HG03103 (cell line): ENCODE measurements around the gene MYOM3.
"Not testable (repeated sequence)": the region's sequence is repeated elsewhere in the genome, so short reads cannot be mapped to it uniquely, and the experiment has no call there.

Source experiments
- ATAC-seq: cut with Tn5 transposase; IDR thresholded peaks from one replicate; pipeline ENCODE4 v1.9.1; 2021; ENCODE audit warnings: low read depth; ENCODE audit not compliant: unreplicated experiment

MYOM3 gene

DNA sequence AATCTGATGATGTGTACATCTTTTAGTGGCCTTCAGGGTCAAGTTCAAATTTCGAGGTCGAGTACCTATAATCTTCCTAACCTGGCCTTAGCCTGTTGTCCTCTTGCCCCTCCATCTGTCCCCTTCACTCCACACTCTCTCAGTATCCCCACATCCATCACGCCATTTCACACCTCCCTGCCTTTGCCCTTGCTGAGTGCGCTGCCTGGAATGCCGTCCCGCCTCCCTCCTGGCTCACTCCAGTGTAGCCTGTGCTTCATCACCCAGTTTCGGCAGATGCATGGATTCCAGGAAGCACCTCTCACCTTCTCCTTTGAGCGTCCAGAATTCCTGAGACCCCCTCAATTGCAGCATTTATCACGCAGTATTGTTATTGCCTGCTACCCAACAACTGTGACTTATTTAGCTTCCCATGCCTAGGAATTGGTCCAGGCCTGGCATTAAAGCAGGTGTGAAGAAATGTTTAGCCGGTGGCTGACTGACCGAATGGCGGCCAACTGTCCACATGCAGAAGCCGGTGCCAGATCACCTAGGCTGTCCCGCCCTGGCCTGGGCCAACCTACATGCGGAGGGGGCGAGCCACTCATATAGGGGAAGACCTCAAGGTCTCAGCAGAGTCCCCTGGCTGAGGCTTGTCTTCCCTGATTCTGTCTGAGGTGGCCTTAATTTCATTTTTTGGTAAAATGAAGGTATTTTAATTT is 34.5 kb downstream of the MYOM3 start:
- ATAC-seq, result no peak

DNA sequence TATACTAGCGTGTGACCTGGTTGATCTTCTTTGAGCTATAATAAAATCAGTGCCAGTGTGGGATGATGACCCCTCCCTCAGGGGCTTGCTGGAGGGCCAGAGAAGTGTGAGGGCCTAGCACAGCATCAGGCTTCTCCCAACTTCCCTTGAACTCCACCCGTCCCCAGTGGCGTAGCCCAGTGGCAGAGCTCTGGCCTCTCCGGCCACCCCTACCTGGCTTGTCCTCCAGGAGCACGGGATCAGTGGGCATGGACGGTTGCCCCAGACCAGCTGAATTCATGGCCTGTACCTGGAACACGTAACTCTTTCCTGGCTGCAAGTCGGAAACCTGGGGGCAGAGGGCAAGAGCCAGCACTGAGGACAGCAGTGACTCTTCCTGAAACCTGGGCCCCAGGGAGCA is 36.0 kb downstream of the MYOM3 start:
- no peak for ATAC-seq

DNA sequence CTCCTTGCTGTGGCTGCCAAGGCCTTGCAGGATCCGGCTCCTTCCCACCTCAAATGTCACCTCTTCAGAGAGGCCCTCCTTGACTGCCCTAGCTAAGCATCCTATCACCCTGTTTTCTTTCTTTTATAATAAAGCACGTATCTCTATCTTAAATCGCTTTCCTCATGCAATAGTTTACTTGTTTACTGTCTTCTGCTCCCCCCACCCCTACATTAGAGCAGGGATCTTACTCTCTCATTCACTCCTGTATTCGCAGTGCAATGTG is 36.4 kb downstream of the MYOM3 start:
- ATAC-seq, result no peak

DNA sequence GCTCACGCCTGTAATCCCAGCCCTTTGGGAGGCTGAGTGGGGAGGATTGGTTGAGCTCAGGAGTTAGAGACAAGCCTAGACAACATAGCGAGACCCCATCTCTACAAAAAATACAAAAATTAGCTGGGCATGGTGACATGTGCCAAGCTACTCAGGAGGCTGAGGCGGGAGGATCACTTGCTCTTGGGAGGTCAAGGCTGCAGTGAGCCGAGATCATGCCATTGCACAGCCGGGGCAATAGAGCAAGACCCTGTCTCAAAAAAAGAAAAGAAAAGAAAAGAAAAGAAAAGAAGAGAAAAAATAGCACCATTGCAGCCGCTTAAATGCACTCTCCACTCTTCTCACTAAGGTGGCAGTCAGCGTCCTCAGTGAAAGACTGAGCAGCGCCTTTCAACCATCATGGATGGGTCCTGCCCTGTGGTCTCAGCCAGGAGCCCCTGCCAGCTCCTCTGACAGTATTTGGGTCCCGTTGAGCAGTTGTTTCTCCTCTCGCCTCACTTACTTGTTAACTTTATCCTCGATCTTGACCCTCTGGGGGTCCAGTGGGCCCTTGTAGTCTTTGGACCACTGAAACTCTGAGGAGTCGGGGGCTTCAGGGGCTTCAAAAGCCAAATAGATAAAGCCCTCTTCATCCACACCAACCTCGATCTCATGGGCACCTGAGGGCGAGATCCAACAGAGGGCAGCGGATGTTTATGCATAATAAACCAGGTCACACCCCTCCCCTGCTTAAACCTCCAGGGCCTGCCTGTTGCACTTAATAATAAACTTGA is 36.9 kb downstream of the MYOM3 start:
- ATAC-seq, result no peak

DNA sequence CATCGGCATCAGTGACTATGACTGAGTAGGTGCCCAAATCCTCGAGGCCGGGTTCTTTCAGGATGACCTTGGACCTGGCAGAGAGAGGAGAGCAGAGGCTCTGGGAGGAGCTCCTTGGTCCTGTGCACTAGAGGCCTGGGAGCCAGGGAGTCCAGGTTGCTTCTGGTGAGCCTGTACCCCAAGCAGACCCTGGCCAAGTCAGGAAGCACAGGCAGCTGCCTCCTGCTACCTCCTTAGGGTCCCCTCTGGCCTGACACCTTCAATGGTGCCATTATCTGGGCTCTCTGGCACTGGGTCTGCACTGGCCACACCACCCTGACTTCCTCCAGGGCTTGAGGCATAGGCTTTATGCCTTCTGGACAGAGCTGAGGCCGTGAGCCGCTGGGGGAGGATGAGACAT is 37.7 kb downstream of the MYOM3 start:
- no peak for ATAC-seq

DNA sequence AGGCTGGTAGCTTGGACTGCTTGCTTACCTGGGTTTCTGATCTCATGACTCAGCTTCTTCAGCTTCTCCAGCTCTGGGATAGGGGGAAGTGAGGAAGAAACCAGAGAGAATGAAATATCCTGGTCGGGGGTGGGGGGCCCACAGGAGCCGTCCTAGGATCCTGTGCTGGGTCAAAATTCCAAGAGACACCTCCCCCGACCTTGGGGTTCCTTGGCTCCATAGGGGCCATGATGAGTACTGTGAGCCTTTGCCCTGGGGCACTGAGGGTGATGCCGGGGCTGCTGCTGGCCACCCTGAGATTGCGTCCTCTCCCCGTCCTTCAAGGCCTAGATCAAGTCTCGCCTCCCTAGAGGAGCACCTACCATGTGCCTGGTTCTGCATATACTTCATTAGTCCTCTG is 40.0 kb downstream of the MYOM3 start:
- ATAC-seq, result no peak

DNA sequence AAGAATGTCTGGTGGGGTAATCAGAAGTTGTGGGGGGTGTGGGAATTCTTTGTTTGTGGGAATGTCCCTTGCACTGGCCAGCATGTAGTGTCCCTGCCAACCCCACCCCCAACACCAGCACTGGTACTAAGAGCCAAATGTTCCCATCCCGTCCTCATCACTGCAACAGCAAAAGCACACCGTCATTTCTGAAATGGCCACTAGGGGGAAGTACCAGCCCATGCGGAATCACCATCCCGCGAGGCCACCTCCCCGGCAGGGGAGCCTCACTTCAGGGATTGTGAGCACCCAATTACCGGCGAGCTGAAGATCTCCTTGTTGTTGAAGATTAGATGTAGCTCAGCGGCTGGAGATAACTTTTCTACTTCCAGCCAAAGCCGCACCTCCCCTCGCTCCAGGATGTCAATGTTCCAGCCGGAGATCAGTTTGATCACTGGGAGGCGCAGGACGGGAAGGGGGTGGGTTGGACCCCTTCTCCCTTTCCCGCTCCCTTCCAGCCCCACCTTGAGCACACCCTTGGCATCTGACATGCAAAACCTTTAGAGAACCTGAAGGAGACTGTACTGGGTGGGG is 41.0 kb downstream of the MYOM3 start:
- ATAC-seq, result no peak

DNA sequence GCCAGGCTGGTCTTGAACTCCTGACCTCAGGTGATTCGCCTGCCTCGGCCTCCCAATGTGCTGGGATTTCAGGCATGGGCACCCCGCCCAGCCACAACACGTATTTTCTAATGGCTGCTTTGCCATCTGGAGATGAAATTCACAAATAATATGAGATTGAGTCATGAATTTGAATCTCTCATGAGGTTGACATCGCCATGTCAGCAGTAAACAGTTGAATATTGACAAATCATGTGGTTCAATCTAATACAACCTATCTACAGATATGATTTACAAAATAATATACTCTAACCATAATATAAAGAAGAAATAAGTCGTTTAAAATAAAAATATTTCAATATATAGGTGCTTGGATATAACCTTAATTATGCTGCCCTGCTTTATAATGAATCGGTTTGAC is 42.1 kb downstream of the MYOM3 start:
- ATAC-seq, result no peak

DNA sequence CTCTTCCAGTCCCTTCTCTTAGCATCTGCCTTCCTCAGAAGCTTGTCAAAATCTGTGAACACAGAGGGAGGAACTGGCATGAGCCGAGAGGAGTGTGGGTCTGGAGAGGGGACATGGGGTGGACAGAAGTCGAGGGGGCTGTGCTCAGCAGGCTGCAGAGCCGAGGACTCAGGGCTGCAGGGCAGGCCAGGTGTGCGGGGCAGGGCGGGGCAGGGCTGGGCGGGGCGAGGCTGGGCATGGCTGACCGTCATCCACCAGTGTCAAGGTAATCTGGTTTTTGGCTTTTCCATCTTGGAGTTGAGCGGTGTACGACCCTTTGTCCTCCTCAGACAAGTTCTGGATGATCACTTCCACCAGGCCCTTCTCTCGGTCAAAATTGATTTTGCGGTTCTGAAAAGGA is 44.0 kb downstream of the MYOM3 start:
- ATAC-seq, result no peak

DNA sequence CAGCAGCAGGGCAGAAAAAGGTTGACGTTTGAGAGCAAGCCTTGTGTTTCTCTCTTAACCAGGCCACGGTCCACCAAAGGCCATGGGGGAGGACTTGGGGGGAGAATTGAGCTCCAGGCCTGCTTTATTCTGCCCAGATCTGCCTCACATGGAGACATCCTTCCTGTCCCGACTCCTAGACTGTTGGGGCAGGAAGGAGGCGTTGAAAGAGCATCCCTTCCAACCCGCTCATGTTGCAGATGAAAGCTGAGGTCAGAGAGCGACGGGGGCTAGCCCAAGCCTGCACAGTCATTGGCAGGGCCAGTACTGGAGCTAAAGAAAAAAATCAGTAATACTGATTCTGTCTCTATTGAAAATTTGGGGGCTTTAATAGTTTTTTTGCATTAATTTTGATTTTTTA is 46.6 kb downstream of the MYOM3 start:
- no peak for ATAC-seq

DNA sequence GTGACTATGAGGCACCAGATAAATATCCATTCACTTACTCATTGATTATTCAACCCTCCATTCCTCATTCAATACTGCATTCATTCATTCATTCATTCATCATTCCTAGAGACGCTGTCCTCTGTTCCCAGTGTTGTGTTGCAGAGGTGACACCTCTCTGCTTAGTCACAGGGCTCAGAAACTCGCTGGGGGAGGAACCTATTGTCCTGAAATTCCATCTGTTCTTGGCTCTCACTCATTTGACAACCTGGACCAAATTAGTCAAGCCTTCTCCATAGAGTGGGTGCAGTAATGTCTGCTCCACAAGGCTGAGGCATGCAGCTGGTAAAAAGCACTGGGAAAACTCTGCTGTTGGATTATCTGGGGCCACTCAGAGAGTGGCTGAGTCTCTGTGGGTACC is 49.7 kb downstream of the MYOM3 start:
- ATAC-seq, result no peak

DNA sequence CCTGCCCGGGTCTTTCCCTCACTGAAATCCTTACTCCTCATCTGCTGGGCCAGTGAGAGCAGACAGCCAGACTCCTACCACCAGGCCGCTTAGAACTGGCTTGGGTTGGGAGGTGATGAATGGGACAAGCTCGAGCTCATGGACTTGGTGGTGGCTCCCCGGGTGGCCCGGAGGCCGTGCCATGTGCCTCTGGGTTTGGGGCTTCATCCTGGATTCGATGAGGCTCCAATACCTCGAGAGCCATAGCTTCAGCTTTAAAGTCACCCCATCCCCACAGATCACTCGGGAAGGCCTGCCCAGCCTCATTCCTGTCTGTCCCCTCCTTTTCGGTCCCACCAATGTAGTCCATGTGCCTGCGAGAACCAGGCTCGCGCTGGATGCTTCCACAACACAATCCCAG is 51.5 kb downstream of the MYOM3 start:
- ATAC-seq, result no peak

DNA sequence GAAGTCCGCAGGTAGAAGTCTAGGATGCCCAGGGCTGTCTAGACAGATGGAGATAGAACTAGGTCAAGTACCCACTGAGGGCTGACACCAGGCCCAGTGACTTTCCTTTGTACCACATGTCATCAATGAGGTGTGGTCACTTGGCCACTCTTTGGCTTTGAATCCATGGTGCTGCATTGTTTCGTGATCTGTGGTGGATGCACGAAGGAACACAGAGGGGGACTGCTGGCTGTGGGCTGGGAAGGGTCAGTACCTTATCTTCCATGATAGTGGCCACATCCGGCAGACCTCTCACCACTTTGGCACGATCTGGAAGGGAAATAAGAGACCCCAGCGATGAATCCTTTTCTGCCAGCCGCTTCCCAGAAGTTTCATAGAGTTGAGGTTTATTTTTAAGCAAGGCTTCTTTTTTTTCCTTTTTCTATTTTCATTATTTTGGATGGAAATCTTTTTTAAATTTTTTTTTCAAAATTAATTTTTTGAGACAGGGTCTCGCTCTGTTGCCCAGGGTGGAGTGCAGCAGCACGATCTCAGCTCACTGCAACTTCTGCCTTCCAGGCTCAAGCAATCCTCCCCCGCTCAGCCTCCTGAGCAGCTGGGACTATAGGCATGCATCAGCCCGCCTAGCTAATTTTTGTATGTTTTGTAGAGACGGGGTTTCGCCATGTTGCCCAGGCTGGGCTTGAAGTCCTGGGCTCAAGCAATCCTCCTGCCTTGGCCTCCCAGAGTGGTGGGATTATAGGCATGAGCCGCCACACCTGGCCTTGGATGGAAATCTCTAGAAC is 53.1 kb downstream of the MYOM3 start:
- no peak for ATAC-seq

DNA sequence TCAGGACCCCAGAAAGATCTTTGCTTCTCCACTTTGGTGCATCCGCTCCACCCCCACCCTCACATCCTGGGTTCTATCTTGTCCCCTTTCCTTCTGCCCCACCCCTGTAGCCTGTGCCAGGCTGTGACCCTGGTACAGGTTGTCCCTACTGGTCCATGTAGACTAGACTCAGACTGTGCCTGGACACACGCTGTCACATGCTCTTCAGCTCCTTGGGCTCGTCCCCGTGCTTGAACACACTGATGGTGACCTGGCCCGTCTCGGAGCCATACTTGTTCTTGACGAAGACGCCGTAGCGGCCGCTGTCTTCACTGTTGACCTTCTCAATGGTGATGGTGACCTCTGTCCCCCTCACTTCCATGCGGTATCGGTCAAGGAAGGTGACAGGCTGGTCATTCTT is 54.8 kb downstream of the MYOM3 start:
- ATAC-seq, result no peak

DNA sequence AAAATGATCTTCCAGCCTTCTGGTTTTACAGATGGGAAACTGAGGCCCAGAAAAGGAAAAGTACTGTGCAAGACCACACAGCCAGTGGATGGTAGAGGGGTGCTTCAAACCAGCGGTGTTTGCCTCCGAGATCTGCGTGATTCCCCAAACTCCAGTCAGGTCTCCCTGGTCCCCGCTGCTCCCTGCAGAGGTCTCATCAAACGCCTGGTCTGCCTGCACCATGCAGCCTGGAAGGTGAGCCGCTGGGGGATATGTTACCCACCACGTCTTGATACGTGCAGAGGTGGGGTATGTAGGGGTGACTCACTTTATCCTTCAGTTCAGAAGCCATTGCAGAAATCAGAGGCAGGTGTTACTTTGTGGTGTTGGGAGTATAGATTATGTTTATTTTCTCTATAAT is 56.3 kb downstream of the MYOM3 start:
- ATAC-seq, result no peak

DNA sequence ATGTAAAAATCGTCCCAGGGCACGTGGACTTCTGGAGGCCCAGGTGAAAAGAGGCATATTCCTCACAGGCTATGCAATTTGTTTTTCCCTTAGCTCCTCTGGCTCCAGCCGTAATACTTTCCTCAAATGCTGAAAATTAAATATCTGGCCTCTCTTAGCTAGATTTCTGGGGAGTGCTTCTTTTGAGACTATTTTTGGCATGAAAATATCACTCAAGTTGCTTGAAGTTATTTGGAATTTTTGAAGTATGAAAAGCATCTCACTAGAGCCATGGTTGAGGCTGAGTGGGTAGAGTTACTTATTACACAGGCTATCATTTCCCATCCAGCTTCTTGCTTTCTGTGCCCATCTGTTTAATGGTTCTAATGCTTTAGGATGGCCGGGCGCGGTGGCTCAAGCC is 59.7 kb downstream of the MYOM3 start:
- ATAC-seq, result no peak

DNA sequence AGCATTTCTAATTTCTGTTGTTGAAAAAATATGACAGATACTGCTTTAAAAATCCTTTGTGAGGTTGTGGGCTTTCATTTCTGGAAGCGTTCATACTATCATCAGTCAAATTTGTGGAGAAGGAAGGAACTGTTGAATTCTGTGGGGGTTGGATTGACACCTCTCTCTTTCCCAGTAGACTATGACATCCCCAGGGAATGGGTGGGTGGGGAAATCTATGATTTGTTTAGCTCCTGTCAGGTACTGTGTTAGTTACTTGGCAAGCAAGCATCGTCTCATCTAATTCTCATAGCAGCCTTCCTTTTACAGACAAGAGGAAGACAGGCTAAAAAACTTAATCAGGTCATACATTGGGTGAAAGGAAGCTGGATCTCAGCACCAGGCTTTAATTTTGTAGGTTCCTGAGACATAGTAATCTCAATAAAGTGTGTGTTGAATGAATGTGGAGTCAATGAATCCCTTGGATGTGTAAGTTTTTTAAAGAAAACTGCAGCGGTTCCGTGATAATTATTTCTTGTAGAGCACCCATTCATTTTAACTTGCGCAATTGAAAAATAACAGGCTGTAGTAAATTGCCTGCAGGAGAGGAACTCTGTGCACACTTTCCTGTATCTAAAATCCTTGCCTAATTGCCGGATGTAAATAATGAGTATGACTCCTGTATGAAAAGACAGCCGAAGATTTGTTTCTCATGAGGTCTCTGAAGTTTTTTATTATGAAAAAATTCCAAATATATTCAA is 60.6 kb downstream of the MYOM3 start:
- ATAC-seq, result no peak

DNA sequence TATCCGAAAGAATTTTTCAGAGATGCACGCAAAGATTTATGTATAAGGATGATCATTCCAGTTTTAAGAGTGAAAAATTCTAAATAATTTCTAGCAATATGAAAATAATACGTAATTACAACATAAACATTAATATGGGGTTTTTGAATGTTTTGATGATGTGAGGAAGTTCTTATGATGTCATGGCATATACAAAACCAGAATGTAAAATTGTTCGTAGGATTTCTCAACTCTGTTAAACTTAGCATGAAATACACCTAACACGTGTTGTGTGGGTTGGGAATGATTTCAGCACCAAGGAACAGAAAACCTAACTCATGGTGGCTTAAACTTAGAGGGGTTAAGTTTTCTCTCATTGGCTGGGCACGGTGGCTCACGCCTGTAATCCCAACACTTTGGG is 62.2 kb downstream of the MYOM3 start:
- ATAC-seq, result no peak

DNA sequence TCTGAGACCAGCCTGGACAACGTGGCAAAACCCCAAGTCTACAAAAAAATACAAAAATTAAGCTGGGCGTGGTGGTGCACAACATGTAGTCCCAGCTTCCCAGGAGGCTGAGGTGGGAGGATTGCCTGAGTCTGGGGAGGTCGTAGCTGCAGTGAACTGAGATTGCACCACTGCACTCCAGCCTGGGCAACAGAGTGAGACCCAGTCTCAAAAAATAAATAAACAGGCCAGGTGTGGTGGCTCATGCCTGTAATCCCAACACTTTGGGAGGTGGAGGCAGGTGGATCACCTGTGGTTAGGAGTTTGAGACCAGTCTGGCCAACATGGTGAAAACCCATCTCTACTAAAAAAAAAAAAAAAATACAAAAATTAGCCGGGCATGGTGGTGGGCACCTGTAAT is 63.0 kb downstream of the MYOM3 start:
- not testable (repeated sequence) for ATAC-seq

DNA sequence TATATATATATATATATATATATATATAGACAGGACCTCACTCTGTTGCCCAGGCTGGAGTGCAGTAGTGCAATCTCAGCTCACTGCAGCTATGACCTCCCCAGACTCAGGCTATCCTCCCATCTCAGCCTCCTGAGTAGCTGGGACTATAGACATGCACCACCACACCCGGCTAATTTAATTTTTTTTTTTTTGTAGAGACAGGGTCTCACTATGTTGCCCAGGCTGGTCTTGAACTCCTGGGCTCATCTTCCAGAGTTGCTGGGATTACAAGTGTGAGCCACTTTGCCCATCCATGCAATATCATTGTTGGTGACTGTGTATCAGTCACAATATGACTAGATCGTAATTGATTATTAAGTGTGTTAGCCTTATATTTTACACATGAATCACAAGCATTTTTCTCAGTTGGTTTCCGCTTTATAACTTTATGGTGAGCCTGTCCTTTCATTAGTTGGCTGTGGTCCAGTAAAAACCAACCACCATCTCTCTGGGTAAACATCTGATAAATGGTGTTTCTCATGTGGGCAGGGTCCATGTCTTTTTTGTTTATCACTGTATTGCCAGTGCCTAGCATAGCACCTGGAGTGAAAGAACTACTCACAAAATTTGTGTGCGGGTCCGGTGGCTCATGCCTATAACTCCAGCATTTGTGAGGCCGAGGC is 63.6 kb downstream of the MYOM3 start:
- no peak for ATAC-seq
